SW480 (cell line): ENCODE measurements around the gene LRP1B.

Experiments used
- DNase-seq: peaks from one replicate; pipeline ENCODE4 v3.0.0-alpha.2; 2016; ENCODE audit warnings: low spot score

LRP1B gene

DNA sequence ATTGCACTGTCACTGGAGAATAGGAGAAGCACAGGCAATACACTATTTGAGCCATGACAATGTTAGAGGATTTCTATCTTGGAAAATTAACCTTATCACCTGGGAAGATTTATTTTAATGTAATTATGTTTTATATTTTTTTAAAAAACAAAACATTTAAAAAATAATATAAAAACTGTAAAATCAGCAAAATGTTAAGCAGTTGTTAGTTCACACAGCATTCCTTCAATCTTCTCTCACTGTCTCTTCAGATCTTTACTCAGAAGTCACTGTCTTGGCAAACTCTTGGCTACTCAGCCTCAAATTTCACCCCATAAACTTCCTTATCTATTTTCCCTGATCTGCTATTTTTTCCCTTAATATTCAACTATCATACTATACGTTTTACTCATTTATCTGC is 1322.6 kb downstream of the LRP1B start:
- no peak for DNase-seq

DNA sequence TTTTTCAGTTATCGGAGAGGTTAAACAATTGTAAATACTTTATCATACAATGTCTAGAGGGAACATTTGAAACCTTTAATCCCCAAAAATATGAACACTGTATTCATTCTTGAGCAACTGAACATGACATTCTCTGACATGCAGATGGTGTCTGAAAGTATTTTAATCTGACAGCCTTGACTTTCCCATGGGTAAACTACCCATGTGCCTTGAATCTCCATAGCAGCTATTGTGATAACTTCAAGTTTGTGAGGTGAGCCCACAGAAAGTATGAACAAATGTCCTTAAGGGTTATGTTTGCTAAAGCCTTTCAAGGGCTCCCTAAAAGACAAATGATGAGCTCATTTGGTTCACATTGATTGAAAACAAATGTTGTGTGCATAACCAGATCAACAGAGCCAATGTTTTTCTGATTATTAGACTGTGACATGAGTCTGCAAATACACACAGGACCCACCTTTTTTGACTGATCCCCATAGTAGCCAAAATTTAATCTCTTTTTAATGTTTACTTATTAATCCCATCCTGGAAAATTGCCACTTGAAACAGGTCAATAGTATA is 1326.0 kb downstream of the LRP1B start:
- DNase-seq = no peak

DNA sequence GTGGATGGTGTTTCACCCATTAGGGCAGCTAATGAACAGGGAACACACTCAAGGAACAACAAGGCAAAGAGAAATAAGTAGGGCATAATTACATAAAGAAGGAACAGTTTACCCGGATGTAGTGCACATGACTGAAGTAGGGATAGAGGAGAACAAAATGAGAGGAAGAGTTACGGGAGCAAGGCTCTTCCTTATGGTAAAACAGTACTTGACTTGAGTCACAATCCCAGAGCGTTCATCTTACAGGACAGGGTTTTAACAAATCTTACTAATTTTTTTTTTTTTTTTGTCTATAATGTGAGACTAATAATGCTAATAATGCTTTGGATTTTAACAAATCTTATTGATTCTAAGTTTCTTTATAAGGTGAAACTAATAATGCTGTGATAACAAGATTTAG is 1329.5 kb downstream of the LRP1B start:
- DNase-seq = no peak

DNA sequence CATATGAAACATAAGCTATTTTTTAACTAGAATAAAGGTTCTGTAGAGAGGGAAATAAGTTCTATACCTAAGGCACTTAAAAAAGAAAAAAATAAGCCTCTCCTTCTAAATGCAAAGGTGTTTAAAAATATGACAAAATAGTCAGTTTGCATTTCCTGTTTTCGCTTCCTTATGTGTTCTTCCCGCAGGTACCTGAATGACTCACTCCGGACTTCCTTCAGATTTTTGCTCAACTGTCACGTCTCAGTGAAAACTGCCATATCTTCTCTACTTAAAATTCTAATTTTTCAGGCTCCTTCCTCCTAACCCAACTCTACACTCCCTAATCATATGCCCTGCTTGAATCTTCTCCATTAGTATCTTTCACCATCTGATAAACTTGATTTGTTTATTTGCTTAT is 1333.1 kb downstream of the LRP1B start:
- DNase-seq = no peak

DNA sequence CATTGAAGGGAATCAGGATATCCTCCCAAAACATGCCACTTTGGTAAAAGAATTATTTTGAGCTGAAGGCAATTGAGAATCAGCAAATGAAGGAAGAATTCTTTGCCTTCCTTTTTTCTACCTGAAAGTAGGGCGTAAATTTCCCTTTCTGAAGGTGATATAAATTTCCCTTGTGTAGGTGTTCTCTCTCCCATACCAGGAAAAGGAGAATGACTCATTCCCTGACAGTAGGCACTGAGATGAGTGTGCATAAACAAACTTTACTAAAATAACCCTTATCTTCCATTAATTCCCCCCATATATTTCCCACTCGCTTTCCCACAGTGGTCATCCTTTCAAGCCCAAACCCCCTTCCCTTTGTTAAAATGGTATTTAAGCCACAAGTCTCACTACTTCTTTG is 1339.0 kb downstream of the LRP1B start:
- DNase-seq = no peak

DNA sequence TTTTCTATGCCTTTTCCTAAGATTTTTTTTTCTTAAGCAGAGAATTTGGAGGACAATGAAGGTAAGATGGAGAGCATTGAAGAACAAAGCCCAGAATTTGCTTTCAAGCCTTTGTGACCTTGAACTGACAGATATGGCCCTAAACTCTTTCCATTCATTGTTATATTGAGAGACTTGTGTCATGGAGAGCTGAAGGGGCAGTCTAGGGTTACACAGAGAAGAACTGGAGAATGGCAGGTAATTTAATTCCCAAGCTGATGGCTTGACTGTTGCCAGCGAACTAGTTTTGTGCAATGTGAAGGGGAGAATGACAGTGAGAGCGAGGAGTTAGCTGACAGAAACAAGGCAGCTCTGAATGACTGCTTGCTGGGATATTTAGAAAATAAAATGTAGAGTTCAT is 1344.2 kb downstream of the LRP1B start:
- DNase-seq = no peak

DNA sequence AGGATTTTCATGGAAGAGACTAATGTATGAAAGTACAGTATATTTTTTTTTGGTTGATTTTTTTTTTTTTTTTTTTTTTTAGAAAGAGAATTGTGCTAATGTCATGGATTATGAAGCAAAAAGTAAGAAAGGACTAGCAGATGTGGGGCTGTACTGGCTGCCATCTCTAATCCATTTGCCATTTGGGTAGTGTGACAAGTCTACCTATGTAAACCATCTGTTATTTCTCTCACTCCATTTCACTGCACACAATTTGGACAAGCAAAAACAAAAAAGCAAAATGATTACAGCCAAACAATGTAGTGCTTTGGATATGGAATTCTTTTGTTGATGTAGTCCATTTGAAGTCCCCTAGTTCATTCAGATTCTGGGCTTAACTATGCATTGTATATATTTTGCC is 1355.4 kb downstream of the LRP1B start:
- DNase-seq = no peak

DNA sequence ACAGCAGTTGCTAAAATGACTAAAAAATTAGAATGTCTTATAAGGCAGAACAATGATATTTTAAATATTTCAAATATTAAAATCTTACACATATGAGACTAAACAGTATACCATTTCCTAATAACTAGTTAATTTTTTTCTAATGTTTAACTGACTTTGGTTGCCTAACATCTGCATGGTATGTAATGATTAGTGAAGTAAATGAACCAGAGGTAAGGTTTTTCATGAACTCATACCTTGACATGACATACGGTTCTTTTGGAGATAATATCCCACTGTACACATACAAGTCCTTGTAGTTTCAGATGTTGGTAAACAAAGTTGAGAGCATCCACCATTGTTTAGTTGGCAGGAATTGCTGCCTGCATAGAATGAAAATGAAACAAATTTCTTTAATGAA is 1360.2 kb downstream of the LRP1B start:
- no peak for DNase-seq

DNA sequence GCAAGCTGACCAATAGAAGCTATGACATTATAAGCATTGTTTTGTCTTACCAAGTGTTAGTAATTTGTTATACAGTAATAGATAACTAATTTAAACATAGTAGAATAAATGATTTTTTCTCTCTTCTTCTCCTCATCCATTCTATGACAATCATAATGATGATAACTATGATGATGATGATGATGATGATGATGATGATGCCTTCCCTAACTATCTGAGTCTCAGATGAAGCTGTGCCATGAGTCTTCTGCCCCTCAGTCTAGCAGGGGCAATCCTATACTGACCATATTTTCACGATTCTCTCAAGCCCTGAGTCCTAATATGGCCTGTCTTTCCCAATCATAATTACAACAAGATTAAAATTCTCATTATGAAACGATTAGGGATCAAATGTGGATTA is 1369.0 kb downstream of the LRP1B start:
- no peak for DNase-seq

DNA sequence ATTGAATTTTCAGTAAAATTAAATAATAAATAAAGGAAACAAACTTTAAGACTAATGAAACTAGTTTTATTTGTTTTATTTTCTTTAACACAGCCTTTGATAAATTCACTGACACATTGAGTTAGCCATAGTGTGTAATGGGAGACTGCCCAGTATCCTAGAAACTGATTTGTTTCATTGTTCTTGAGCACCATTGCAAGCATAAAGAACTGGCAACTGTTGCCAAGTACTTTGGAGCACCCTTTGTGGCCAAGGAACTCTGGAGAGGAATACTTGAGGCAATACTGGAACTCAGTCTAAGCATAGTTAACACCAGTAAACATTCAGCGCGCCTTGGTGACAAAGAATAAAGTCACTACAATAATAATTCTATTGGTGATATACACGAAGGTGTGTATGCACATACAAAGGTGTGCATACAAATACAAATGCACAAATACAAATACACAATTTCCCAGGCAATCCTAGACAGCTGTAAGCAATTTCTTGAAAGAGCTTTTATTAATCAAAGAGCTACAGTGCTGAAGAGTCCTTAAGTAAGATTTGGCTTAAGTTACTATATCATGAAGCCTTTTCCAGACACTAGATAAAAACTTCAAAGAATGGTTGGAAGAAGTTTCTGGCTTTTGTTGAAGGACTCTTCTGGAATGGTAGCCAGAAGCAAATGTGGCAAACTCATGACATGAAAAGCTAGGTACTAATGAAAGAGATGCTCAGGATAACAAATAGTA is 1371.2 kb downstream of the LRP1B start:
- DNase-seq = no peak

DNA sequence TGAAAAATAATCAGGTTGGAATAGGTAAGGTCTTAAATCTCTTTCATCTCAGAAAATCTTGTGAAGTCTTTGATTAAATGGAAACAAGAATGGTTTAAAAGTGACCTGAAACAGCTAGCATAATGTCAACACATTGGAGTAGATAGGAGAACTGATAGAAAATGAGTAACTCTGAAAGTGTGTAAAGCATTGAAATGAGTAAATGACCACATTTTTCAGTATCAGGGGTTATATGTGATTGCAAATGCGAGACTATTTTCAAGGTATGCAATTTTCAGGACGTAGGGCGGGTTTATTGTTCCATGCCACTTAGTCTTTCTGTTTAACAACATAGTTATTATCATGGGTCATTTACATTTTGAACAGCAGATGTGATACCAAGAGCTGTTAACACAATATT is 1383.2 kb downstream of the LRP1B start:
- DNase-seq = no peak

DNA sequence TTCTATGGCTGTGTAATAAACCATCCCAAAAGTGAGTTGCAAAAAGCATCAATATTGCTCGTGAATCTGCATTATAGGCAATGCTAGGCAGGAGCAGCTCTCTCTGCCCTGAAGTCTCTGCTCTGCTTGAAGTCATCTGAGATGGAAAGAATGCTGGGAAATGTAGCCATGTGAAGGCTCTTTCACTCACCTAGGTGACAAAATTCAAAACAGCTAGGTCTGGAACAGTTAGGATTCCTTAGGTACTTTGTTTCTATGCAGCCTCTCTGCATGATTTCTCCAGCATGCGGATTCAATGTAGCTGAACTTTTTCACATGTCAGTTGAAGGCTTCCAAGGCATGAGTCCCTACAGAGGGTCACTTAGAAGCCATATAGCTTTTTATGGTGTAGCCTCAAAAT is 1383.7 kb downstream of the LRP1B start:
- no peak for DNase-seq

DNA sequence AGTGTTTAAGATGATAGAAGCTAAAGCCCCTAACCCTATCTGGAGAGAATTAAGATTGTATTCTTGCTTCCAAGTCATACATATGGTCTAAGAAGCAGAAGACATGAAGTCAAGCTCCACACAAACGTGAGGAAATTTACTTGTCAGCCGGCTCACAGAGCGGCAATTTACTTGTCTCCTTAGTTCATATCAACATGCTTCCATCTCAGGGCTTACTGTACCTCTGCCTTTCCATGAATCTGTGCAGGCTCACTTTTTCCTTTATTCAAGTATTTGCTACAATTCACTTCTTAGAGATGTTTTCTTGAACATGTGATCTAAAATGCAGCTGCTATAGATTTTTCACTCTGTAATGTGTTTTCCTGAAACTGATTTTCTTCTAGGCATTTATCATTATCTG is 1386.4 kb downstream of the LRP1B start:
- DNase-seq = no peak

DNA sequence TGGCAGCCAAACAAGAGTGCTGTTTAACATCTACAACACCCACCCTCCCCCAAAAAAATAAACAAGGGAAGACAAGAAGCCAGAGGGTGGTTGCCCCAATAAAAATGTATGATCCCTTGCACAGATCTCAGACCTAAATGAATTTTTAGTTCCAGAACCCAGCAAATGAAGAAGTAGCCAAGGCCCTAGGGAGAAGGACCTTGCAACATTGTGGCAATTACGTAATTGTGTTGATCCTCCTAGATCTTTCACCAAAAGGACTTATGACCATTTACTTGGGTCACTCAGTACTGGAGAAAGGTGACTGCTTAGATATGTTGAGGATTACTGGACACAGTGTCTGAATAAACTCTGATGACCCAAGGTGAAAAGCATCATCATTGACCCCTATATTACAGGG is 1393.8 kb downstream of the LRP1B start:
- no peak for DNase-seq

DNA sequence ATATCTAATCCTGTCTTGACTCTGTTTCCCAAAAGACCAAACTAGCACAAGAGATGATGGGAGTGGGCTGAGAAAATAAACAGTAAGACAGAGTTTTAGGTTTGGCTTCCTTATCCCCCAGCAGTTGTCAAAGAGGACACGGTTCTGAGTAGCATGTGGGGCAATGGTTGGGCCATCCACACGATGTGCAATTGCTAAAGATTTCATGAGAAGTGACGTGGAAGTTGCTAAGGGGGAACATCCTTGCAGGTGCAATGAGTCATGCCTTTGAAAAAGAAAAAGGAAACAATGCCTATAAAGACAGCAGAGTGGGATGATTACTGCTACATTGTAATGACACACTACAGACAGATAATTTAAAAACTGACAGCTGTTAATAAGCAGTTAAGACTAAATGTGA is 1395.8 kb downstream of the LRP1B start:
- no peak for DNase-seq

DNA sequence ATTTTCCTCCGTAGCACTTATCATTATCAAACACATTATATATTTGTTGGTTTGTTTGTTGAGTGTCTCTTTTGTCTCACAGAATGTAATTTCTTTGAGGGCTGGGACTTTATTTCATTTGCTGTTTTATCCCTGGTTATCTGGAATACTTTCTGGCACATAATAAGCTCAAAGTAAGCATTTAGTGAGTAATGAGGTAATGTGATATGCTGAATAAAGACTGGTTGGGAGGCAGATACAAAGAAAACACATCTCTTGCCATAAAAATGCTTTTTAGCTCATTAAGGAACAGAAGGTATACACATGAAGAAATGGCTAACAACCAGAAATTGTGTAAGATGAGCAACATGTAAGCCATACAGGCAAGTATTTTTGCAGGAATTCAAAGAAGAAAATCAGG is 1411.8 kb downstream of the LRP1B start:
- DNase-seq = no peak

DNA sequence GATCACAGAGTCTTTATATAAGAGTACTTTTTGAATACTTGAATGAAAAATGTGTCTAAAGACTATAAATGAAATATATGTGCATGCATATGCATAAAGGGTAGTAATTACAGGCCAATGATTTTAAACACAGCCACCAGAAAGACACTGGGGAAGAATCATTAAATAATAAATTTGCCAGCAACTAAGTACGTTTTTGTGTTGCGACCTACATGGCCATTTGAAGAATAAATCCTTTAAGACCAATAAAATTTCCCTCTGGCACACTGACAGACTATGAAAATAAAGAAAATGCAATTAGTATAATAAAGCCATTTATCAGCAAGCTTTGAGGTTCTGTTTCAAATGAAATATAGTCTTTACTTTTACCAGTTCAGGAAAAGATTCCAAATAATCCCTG is 1413.3 kb downstream of the LRP1B start:
- DNase-seq = no peak

DNA sequence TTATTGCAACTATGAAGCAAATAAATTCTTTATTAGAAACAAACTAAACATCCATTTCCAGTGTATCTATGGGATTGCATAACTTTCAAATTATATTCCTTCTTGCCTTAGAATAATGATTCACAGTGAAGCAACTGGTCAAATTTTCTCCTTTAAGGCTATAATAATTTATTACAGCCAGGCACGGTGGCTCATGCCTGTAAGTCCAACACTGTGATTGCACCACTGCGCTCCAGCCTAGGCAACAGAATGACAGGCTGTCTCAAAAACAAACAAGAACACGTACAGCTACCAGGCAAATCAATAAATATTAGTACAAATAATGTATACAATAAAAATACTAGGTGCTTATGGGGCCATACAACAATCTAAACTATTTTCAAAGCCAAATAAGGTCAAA is 1416.2 kb downstream of the LRP1B start:
- no peak for DNase-seq

DNA sequence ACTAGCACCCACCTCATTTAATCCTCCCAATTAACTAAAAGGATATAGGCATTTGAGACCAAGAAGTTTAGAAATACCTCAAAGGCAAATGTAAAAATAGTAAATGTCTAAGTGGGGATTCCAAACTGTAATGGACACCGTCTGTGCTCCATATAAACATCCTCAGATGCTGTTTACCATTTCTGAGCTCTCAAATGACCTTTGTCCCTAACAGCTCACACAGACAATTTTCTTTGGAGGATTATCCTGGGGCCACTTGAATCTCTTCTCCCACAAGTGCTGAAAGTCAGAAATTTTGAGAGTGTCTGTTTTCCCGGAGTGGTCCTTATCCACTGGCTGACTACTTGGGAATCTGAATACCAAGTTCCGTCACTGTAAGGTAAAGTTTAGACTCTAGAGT is 1418.9 kb downstream of the LRP1B start:
- no peak for DNase-seq

DNA sequence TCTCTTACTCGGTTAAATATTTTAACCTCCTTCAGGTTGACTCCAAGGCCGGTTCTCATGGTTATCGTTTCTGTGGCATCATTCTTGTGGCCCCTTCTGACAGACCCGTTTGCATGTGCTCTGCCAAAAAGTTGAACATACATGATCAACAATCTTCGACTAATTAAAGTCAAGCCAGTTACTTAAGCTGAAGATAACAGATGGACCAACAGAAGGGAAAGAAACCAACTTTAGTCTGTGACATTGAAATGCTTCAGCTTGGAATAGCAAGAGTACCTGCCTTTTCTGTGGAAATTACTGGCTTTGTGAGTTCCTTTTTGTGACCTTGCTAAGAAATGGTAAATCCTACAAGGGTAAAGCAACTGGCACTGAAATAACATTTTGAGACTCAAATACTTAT is 1429.1 kb downstream of the LRP1B start:
- DNase-seq = no peak

DNA sequence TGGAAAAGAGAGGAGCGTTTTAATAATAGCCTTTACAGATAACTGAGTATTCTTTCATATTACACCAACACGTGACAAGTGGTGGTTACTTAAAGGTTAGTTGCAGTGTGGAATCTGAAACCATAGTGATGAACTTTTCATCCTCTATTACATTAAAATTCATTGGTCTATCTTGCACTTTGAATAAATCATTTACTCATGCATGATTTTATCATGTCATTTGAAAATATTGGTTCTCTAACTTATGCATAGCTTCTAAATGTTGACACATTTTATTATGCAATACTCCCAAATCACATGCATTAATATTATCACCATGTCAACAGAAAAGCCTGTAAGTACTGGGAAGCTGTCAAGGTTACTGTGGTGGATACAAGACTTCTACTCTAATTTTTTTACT is 1432.2 kb downstream of the LRP1B start:
- DNase-seq = no peak

DNA sequence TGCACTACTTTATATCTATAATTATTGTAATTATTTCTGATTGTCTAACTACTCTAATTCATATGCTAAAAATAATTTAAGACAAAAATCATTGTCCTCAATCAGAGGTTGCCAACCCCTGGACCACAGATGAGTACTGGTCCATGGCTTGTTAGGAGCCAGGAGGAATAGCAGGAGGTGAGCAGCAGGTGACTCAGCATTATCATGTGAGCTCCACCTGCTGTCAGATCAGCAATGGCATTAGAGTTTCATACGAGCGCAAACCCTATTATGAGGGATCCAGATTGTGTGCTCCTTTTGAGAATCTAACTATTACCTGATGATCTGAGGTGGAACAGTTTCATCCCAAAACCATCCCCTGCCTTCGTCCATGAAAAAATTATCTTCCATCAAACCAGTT is 1434.4 kb downstream of the LRP1B start:
- no peak for DNase-seq

DNA sequence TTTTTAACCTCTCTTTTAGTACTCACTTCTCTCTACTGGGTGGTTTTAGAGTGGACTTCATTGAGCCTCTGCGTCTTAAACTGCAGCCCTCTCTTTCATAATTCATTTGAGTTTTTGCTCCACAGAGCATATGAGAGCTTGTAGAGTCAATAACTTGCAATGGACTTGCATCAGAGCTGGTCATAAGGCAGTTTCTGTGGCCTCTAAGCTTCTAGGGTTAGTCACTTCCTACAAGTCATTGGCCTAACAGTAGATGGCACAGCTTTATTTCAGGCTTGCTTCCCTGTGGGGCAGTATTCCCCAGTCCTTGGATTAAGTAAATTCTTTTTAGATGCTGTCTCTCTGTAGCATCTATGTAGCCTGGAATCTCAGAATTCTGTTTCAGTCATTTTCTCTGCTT is 1435.7 kb downstream of the LRP1B start:
- DNase-seq = no peak

DNA sequence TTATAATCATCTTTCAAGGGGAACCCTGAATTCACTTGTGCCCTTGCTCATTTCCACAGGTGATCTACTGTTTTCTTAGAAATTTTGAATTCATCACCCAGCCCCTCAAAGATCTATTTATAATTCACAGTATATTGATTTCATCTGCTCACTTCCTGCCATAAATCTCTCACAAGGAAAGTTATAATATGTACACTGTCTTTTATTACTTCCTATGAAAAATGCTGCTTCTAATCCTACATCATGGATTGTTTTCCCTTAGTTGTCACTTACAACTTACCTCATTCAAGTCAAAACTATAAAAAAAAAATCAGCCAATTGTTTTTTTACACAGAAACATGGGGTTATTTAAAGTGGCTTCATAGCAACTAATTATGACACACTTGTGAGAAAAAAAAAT is 1443.0 kb downstream of the LRP1B start:
- no peak for DNase-seq
